Measurements from ENCODE around the gene TRMO.

The TRMO gene

DNA sequence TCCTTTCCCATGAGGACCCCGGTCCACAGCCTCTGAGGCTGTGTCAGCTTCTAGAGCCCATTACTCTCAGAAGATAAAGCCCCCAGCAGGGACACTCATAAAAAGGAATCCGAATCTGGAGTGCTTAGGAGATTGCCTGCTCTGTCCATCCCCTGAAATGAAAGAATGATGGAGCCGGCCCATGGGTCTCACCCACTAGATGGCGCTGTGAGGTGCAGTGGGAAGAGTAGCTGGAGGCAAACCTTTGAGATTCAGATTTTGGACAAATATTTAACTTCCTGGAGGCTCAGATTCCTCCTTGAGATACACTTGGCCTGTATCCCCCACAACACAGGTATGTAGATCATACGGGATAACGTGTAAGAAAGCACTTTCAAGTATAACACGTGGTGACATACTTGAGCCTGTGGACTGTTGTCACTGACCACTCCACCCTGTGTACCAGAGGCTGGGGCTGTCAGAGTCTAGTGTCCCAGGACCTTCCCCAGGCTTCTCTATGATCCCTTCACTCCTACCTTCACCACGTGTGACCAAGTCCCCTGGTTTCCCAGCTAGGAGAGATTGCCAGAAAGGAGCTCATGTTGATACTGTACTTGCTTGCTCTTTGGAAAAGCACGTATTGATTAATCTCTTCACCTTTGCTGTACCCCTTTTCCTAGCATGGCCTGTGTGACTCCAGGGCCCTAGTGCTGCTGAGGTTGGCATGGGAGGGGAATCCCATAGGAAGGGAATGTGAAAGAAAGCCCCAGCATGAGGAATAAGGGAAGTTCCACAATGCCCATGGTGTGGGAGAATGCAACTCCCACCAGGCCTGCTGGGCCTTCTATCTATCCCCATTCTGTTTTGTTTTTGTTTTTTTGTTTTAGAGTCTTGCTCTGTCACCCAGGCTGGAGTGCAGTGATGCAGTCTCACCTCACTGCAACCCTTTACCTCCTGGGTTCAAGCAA, 32.1 kb downstream of the TRMO start:
- DNase-seq (ENCODE audit: extremely low read depth, low read depth), result no peak
- TF ChIP-seq, protein P1, sequence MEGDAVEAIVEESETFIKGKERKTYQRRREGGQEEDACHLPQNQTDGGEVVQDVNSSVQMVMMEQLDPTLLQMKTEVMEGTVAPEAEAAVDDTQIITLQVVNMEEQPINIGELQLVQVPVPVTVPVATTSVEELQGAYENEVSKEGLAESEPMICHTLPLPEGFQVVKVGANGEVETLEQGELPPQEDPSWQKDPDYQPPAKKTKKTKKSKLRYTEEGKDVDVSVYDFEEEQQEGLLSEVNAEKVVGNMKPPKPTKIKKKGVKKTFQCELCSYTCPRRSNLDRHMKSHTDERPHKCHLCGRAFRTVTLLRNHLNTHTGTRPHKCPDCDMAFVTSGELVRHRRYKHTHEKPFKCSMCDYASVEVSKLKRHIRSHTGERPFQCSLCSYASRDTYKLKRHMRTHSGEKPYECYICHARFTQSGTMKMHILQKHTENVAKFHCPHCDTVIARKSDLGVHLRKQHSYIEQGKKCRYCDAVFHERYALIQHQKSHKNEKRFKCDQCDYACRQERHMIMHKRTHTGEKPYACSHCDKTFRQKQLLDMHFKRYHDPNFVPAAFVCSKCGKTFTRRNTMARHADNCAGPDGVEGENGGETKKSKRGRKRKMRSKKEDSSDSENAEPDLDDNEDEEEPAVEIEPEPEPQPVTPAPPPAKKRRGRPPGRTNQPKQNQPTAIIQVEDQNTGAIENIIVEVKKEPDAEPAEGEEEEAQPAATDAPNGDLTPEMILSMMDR (IDR thresholded peaks at IDR 0.05; ENCODE audit: low read depth, low read length), result peak; percentile 52

DNA sequence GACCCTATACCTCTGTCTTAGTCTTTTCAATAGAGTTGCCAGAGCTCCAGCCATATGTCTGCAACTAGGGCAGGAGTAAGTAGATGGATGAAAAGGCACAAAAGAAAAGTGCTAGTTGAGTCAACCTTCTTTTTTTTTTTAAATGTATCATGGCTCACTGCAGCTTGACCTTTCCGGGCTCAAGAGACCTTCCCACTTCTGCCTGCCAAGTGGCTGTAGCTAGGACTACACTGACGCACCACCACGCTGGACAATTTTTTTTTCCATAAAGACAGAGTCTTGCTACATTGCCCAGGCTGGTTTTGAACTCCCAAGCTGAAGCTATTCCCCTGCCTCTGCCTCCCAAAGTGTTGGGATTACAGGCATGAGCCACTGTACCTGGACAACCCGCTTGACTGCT, 42.0 kb downstream of the TRMO start:
- no peak for DNase-seq (ENCODE audit: extremely low read depth, low read depth)
- TF ChIP-seq, protein P1 (IDR thresholded peaks at IDR 0.05; ENCODE audit: low read depth, low read length), result no peak

DNA sequence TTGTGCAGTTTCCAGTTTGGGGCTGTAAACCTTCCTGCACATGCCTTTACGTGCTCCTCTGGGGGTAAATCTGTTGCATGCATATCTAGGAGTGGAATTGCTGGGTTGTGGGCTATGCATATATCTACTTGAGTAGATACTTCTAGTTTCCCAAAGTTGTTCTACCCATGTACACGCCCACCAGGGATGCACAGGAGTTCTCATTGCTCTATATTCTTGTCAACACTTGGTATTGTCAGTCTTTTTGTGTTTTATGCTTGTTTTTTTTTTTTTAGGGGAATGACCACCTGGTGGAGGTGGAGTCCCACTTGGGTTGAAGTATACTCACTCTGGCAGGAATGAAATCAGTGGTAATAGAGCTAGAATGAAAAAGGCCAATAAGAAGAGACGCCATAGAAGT, 46.2 kb downstream of the TRMO start:
- TF ChIP-seq, protein P1 (IDR thresholded peaks at IDR 0.05; ENCODE audit: low read depth, low read length), result no peak
- no peak for DNase-seq (ENCODE audit: extremely low read depth, low read depth)

GRCh38 chr9:97875111-97875510, 47.2 kb downstream of the TRMO start:
- DNase-seq (ENCODE audit: extremely low read depth, low read depth), result no peak
- TF ChIP-seq, protein P1 (IDR thresholded peaks at IDR 0.05; ENCODE audit: low read depth, low read length), result no peak

GRCh38 chr9:97874624-97875023, 47.7 kb downstream of the TRMO start:
- TF ChIP-seq, protein P1 (IDR thresholded peaks at IDR 0.05; ENCODE audit: low read depth, low read length), result no peak
- DNase-seq (ENCODE audit: extremely low read depth, low read depth), result no peak

DNA sequence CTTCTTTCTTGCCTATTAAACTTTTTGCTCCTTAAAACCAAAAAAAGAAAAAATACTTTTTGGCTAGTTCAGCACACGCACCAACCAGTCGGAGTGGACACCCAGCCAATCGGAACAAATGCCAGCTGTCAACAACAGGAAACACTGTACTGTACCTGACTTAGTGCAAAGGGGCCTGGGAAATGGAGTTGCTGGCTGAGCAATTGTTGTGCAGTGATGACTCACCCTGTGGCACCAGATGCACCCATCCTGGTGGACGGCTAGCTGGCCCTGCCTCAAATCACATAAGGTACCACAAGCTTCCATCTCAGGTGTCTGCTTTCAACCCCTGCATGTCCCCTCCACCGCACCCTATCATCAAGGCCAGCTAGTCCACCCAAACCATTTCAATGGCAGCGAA, 48.4 kb downstream of the TRMO start:
- no peak for DNase-seq (ENCODE audit: extremely low read depth, low read depth)
- TF ChIP-seq, protein P1 (IDR thresholded peaks at IDR 0.05; ENCODE audit: low read depth, low read length), result no peak

DNA sequence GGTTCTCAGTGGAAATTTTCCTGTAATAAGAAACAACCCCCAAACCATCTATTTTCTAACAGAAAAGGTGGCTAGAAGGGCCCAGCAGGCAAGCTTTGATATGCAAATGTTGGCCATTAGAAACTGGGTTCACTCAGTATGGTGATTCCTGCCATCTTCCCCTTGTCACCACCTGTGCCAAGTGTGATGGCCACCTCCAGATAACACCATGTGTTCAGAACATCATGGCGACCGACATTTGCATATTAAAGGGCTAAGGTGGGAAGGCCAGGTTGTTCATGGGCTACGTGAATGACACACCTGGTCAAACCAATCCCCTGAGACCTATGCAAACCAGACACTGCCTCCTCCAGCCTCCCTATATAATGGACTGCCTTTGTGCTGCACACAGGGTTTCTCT, 48.9 kb downstream of the TRMO start:
- DNase-seq (ENCODE audit: extremely low read depth, low read depth), result no peak
- TF ChIP-seq, protein P1 (IDR thresholded peaks at IDR 0.05; ENCODE audit: low read depth, low read length), result no peak

Measured in AG09319 (cell line).